Activated CD4-positive, alpha-beta T cell treated with anti-CD3 and anti-CD28 coated beads, Interleukin-2, amount 50 U/mL, for 24 hours (primary cell): ENCODE data around the gene EXOSC1.
"Not testable (repeated sequence)": the region's sequence is repeated elsewhere in the genome, so short reads cannot be mapped to it uniquely, and the experiment has no call there.

Experiments used
- DNase-seq, 2 donors: peaks; one replicate each; pipeline ENCODE4 v3.0.0-alpha.2; 2020; ENCODE audit warnings: low read depth in 1 of 2, low spot score in 1 of 2

Gene EXOSC1, protein sequence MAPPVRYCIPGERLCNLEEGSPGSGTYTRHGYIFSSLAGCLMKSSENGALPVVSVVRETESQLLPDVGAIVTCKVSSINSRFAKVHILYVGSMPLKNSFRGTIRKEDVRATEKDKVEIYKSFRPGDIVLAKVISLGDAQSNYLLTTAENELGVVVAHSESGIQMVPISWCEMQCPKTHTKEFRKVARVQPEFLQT

GRCh38 chr10:97445722-97446639, at the start of gene EXOSC1, which contains the start of gene ZDHHC16:
EXOSC1 (minus strand) TSS chr10:97446006; CDS start chr10:97445985, 21 bp downstream.
ZDHHC16 (plus strand) TSS chr10:97446175; CDS start chr10:97451676, 5,501 bp downstream.
- DNase-seq = peak; percentile 78 to 92

GRCh38 chr10:97494863-97495506, 49.2 kb upstream of the EXOSC1 start:
- DNase-seq = no peak

GRCh38 chr10:97494151-97494550, 48.3 kb upstream of the EXOSC1 start:
- DNase-seq = no peak

GRCh38 chr10:97490592-97490991, 44.8 kb upstream of the EXOSC1 start:
- DNase-seq = no peak

GRCh38 chr10:97485647-97486281, 40.0 kb upstream of the EXOSC1 start:
- no peak for DNase-seq

DNA sequence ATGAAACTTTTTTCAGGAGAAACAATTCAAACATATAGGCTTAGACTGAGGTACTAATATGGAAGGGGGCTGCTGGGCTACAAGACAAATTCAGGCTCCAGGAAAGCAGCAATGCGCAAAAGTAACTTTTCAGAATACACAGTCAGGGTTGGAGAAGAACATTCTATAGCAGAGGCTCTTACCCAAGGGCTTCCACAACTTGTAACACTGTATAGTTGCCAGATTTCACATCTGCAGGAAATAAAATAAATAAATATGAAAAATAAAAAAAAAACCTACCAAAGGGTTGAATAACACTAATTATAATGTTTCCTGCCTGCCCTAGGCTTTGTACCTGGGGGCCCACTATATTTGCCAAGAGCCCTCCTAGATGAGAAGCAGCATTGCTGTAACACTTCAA, 38.1 kb upstream of the EXOSC1 start:
- no peak for DNase-seq

DNA sequence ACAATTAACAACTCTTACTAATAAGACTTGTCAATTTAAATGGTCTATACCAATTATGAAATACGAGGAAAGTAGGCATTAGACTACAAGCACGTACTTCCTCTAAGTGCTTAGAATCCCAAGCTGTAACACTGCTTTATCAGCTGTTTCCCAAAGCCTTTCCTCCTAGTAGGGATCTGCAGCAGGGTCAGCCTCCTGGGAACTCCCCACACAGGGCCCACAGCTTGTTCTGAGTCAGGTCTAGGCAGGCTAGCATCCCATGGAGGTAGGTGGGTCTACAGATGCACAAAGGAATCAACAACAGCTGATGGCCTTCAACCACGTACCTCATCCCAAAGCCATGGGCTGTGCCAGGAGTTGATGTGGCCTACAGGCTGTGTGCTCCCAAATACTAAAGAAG, 37.7 kb upstream of the EXOSC1 start:
- DNase-seq = no peak

DNA sequence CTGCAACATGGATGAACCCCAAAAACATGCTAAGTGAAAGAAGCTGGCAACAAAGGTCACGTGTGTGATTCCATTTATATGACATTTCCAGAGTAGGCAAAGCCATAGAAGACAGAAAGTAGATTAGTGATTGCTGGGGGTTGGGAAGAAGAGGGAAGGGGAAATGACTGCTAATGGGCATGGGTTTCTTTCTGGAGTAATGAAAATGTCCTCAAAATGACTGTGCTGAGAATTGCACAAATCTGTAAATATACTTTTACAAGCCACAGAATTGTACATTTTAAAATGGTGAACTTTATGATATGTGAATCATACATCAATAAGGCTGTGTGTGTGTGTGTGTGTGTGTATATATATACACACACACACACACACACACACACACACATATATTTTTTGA, 36.6 kb upstream of the EXOSC1 start:
- no peak for DNase-seq

GRCh38 chr10:97481071-97481470, 35.3 kb upstream of the EXOSC1 start:
- no peak for DNase-seq

- DNase-seq = no peak
These were observed 34.1 kb upstream of the EXOSC1 start for GRCh38 chr10:97479939-97480338.

DNA sequence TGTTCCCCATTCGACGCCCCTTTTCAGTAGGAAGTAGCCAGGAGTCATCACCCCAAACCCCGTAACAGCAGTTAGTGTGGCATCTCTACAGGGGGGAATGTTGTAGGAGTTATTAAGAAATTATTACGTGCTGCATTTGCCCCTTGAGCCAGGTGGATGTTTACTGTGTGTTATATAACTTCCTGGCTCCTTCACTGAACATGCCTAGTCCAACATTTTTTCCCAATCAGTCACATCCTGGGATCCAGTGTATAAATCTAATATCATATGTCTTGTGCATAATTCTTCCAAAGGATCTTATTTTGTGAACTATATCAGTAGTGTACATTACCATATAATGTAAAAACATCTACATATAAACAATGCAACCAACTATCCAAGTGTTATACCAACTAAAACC, 33.6 kb upstream of the EXOSC1 start:
- not testable (repeated sequence) for DNase-seq

DNA sequence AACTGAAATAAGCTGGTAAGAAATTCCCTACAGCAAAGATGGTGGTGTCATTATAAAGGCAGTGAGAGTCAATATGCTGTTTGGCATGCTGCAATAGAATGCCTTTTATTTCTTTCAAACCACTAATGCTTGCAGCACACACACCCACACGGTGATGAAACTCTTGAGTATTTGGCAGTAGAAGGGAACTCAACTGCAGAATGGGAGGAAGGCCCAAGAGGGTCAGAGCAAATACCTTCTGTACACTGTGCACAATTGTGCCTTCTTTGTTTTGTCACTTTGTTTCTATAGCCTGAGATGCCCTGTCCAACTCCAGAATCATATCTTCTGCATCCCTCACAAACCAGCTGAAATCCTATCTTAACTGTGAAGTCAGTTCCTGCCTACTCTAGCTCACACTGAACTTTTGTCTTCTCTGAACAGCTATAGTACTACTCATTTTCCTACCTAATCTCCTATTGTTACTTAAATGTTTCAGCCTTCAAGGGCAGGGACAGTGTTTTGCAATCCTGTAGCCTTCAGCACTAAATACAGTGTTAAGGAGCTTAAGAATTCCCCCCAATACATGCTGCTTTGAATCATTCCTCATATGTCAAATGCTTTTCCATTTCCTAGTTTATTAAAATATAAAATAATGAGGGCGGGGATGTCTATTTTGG, 30.3 kb upstream of the EXOSC1 start:
- DNase-seq = no peak

- DNase-seq = no peak
These were observed 29.1 kb upstream of the EXOSC1 start for GRCh38 chr10:97474918-97475317.

DNA sequence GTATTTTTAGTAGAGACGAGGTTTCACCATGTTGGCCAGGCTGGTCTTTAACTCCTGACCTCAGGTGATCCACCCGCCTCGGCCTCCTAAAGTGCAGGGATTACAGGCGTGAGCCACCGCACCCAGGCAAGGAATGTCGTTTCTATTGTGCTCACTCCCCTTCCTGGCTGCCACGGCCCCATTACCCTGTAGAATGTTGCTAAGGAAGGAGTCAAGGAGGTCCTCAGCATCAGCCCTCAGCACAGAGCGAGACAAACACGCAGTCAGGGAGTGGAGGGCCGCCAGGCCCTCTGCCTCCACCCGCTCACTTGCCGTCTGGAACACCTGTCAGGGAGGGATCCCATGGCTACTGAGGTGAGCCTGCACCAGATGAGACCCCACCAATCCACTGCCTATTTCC, 23.0 kb upstream of the EXOSC1 start:
- not testable (repeated sequence) for DNase-seq

DNA sequence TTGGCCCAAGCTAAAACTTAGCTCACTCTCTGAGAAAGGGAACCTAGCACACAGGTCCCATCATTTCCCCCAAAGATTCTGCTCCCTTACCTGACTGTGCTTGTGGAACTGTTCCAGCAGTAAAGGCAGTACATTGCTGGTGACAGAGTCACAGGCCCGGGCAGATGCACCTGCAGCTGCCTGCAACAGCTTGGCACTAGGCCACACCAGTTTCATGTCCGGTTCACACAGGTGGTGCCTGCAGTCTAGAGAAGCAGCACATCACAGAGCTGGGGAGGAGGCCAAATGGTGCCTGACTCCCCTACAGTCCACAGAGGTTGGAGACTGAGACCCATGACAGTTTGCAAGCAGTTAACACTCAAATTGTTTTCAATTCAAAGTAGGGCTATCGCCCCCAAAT, 22.4 kb upstream of the EXOSC1 start:
- no peak for DNase-seq

GRCh38 chr10:97466755-97467154, 20.9 kb upstream of the EXOSC1 start:
- no peak for DNase-seq

- DNase-seq = no peak
These were observed 20.2 kb upstream of the EXOSC1 start for GRCh38 chr10:97465982-97466381.

DNA sequence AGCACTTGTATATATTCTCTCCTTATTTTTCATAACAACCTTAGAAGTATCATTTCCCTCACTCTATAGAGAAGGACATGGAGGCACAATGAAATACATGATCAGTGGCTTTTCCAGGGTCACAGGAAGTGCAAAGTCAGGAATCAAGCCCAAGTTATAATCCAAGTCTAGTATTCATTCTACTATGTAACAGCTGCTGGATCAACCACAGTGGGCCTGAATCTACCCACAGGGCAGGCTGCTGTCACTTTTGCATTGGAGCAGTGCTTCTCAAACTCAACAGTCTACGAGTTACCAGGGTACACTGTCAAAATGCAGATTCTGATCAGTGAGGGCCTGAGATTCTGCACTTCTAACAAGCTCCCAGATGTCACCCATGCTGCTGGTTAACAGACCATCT, 18.4 kb upstream of the EXOSC1 start:
- no peak for DNase-seq

DNA sequence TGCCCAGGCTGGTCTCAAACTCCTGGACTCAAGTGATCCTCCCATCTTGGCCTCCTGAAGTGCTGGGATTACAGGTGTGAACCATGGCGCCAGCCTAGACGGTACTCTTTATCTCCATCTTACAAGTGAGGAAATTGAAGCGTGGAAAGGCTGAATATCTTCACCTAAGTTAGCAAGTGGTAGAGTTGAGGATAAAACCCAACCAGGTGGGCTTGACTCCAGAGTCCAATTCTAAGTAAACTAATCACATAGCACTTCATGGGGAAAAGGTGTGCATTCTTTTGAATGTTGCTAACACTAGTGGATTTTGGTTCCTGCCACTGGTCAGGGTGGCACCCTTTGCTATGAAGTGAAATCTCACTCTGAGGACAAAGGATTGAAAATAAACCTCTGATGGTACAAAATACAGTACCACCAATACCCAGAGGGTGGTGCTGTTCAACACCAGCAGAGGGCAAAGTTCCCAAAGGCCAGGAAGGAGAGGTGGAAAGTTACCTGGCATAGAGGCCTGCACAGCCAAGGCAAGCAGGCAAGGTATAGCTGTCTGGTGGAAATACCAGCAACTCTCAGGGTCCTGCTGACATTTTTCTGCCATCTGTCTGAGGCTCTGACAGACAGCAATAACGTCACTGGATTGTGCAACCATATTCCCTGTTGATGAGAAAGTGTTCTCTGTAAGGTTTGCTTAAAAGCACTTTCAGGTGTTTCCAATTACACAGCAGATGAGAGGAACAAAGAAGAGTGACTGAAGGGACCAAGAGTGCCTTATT, 17.7 kb upstream of the EXOSC1 start:
- DNase-seq = peak in 1 of 2 donors; percentile 27

DNA sequence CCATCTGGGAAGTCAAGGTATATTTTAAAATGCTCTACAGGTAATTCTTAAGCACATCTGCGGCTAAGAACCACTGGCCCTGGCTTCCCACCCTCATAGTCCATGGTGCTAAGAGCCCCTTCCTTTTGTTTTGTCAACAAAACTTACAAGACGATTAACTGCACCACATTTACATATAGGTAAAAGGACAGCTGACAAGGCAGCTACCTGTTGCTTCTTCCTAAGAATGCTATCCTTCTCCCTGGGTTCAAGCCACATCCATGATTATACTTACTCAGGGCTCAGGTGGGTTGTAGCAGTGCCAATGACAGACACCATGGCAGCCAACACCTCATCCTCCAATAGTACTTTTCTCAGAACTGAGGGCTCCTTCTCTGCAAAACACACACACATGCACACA, 16.5 kb upstream of the EXOSC1 start:
- no peak for DNase-seq
